ENCODE results near the gene COA8. TPM values are rescaled to one million over a fixed set of nuclear protein-coding genes. Genes with fewer than 3 reads are reported as not detected.

COA8 gene
- total and polyA plus RNA-seq, 2 donors (not counting 3 experiments of a cell fraction or from before 2014, with no cell fraction given) = 19.1 to 46.4 TPM

GRCh38 chr14:103626146-103626850 is 63.5 kb downstream of the COA8 start:
- no peaks in the 10 kb centered on the region for H3K36me3 ChIP-seq (ENCODE audit: control insufficient read depth in 2 of 2, extremely low read depth in 1 of 2, insufficient read depth in 2 of 2, low read length in 2 of 2)
- no peak overlapping the region for H3K4me3 ChIP-seq (replicated peaks in 1 of 3; ENCODE audit: insufficient read depth in 1 of 3, low read depth in 1 of 3, low read length in 3 of 3)
- H3K9me1 ChIP-seq (replicated peaks; ENCODE audit: control insufficient read depth, extremely low read depth, insufficient read depth, low read length) = no peaks in the 10 kb centered on the region
- H3K79me2 ChIP-seq (ENCODE audit: control insufficient read depth, insufficient read depth, low read length) = peaks cover 21% of the 10 kb centered on the region
- H3K27me3 ChIP-seq (ENCODE audit: control insufficient read depth in 2 of 2, insufficient read depth in 2 of 2, low read length in 2 of 2) = no peaks in the 10 kb centered on the region
- dilution Hi-C loops (cut with MboI; ENCODE audit: extremely low pct_ligation_motif_present, low sequenced_read_pairs) = no loop called here
- no TSS peak for BruUV-seq (replicated peaks)
- no peaks in the 10 kb centered on the region for H4K20me1 ChIP-seq (replicated peaks; ENCODE audit: control insufficient read depth, extremely low read depth, insufficient read depth, low read length)
- intact Hi-C loops (cut with micrococcal nuclease) = no loop called here
- FAIRE-seq = no peak
- peaks cover 24% of the 10 kb centered on the region for H3K4me1 ChIP-seq (ENCODE audit: control insufficient read depth, extremely low read depth, insufficient read depth, low read length)
- H3K27ac ChIP-seq (ENCODE audit: insufficient read depth, low read depth, low read length) = no peak overlapping the region
- no peak overlapping the region for H3K9ac ChIP-seq (replicated peaks; ENCODE audit: extremely low read depth, insufficient read depth, low read length)
- H3K4me2 ChIP-seq (ENCODE audit: insufficient read depth, low read length) = no peak overlapping the region
- H3K9me3 ChIP-seq (replicated peaks; ENCODE audit: control insufficient read depth, insufficient read depth, low read length) = no peaks in the 10 kb centered on the region
- H2AFZ ChIP-seq (ENCODE audit: low read depth, low read length) = no peak overlapping the region
- ChIA-PET CTCF (no interaction called here), POLR2A (no interaction called here)
- no peak for DNase-seq (ENCODE audit: low read depth, low spot score)
- no peak for TF ChIP-seq JUN (IDR thresholded peaks at IDR 0.05; ENCODE audit: borderline replicate concordance, insufficient read depth, insufficient read length, low read depth)
- no peak for TF ChIP-seq GATA2 (IDR thresholded peaks at IDR 0.05; ENCODE audit: insufficient read depth, insufficient read length, low read depth, low read length)
- TF ChIP-seq POLR2AphosphoS5 (IDR thresholded peaks at IDR 0.05; ENCODE audit: insufficient read depth, low read depth, low read length) = no peak
- TF ChIP-seq MAX (IDR thresholded peaks at IDR 0.05; ENCODE audit: insufficient read depth, insufficient read length) = no peak
- TF ChIP-seq FOS (IDR thresholded peaks at IDR 0.05; ENCODE audit: borderline replicate concordance, insufficient read depth, low read length) = no peak
- no peak for TF ChIP-seq POLR2A (IDR thresholded peaks at IDR 0.05; ENCODE audit: low read depth, low read length)
- TF ChIP-seq CTCF (IDR thresholded peaks at IDR 0.05; ENCODE audit: extremely low read depth in 1 of 2, insufficient read depth in 1 of 2, low read depth in 1 of 2, low read length in 2 of 2) = no peak
- TF ChIP-seq MYC (IDR thresholded peaks at IDR 0.05; ENCODE audit: low read depth, low read length) = no peak
- TF ChIP-seq EZH2 (IDR thresholded peaks at IDR 0.05; ENCODE audit: borderline replicate concordance, low read depth, low read length, severe bottlenecking) = no peak
